Activated naive CD8-positive, alpha-beta T cell treated with anti-CD3 and anti-CD28 coated beads, Interleukin-2, amount 10 ng/mL, durations not matched to agents 7 days and 5 days (primary cell): ENCODE data around the gene OTOG. TPM values are rescaled to one million over a fixed set of nuclear protein-coding genes. Genes with fewer than 3 reads are reported as not detected.

Experiments
- ATAC-seq: fragments of 150-1000 bp; cut with Tn5 transposase; one replicate; pipeline ENCODE4 v1.10.0; 2021; ENCODE audit warnings: low read depth, moderate library complexity
- POLR2A ChIA-PET: fragments of 350-600 bp; sonication (Branson Sonifier 250); formaldehyde crosslinking; loops from one replicate; lab custom pipeline; 2021; ENCODE audit warnings: antibody characterized with exemption; lab: Charles Lee
- DNase-seq: peaks from one replicate; pipeline ENCODE4 v3.0.0; 2021
- H3K27ac Mint-ChIP-seq: one replicate; pipeline ENCODE4 v1.8.0; 2022; ENCODE audit warnings: mild to moderate bottlenecking, mixed read lengths
- H3K27me3 Mint-ChIP-seq: one replicate; pipeline ENCODE4 v1.8.0; 2022; ENCODE audit warnings: mild to moderate bottlenecking, moderate library complexity, mixed read lengths
- H3K36me3 Mint-ChIP-seq: one replicate; pipeline ENCODE4 v1.8.0; 2021; ENCODE audit warnings: mild to moderate bottlenecking, mixed read lengths
- H3K4me1 Mint-ChIP-seq: one replicate; pipeline ENCODE4 v1.8.0; 2021; ENCODE audit warnings: mixed read lengths
- H3K4me3 Mint-ChIP-seq: one replicate; pipeline ENCODE4 v1.8.0; 2022; ENCODE audit warnings: mild to moderate bottlenecking, moderate library complexity, mixed read lengths
- H3K9me3 Mint-ChIP-seq: one replicate; pipeline ENCODE4 v1.8.0; 2021; ENCODE audit warnings: mixed read lengths
- total RNA-seq, 2 experiments: library from RNA; stranded (reverse); gene quantifications; one replicate each; pipeline ENCODE4 v1.2.3, GENCODE V29; 2021

The OTOG gene
- total RNA-seq, 2 experiments from 2014 or later: not detected

- H3K36me3 Mint-ChIP-seq: no peaks in the 10 kb centered on the region
- ATAC-seq (no peak), DNase-seq (no peak)
- peaks cover 19% of the 10 kb centered on the region for H3K27me3 Mint-ChIP-seq
- no peaks in the 10 kb centered on the region for H3K9me3 Mint-ChIP-seq
- no peak overlapping the region for H3K4me3 Mint-ChIP-seq
- no peaks in the 10 kb centered on the region for H3K4me1 Mint-ChIP-seq
- H3K27ac Mint-ChIP-seq: no peak overlapping the region
- POLR2A ChIA-PET: no interaction called here
Measured at GRCh38 chr11:17687946-17688670, 141.0 kb downstream of the OTOG start.

GRCh38 chr11:17691550-17691949 is 144.5 kb downstream of the OTOG start:
- DNase-seq: no peak
- H3K4me3 Mint-ChIP-seq: no peak overlapping the region
- H3K36me3 Mint-ChIP-seq: no peaks in the 10 kb centered on the region
- peaks cover 46% of the 10 kb centered on the region for H3K27me3 Mint-ChIP-seq
- ATAC-seq: no peak
- no peaks in the 10 kb centered on the region for H3K4me1 Mint-ChIP-seq
- H3K9me3 Mint-ChIP-seq: no peaks in the 10 kb centered on the region
- no peak overlapping the region for H3K27ac Mint-ChIP-seq
- POLR2A ChIA-PET: no interaction called here

GRCh38 chr11:17691976-17692375 is 144.9 kb downstream of the OTOG start:
- Mint-ChIP-seq H3K4me1 (no peaks in the 10 kb centered on the region), H3K4me3 (no peak overlapping the region), H3K27ac (no peak overlapping the region), H3K27me3 (peaks cover 50% of the 10 kb centered on the region), H3K36me3 (no peaks in the 10 kb centered on the region), H3K9me3 (no peaks in the 10 kb centered on the region)
- ATAC-seq (no peak), DNase-seq (no peak)
- POLR2A ChIA-PET: no interaction called here

GRCh38 chr11:17692931-17693330 is 145.9 kb downstream of the OTOG start:
- POLR2A ChIA-PET: no interaction called here
- H3K9me3 Mint-ChIP-seq: no peaks in the 10 kb centered on the region

GRCh38 chr11:17693531-17693930 is 146.5 kb downstream of the OTOG start:
- ATAC-seq: no peak
- peaks cover 59% of the 10 kb centered on the region for H3K27me3 Mint-ChIP-seq
- no peaks in the 10 kb centered on the region for H3K36me3 Mint-ChIP-seq
- no peak overlapping the region for H3K4me3 Mint-ChIP-seq
- no peak overlapping the region for H3K27ac Mint-ChIP-seq
- no peaks in the 10 kb centered on the region for H3K9me3 Mint-ChIP-seq
- no peaks in the 10 kb centered on the region for H3K4me1 Mint-ChIP-seq
- POLR2A ChIA-PET: no interaction called here
- DNase-seq: no peak

More at GRCh38 chr11:17692931-17693330, 145.9 kb downstream of the OTOG start:
- Mint-ChIP-seq H3K4me1 (no peaks in the 10 kb centered on the region), H3K27me3 (peaks cover 57% of the 10 kb centered on the region), H3K27ac (no peak overlapping the region), H3K4me3 (no peak overlapping the region), H3K36me3 (no peaks in the 10 kb centered on the region)
- DNase-seq (no peak), ATAC-seq (no peak)

- H3K4me3 Mint-ChIP-seq: no peak overlapping the region
- no peaks in the 10 kb centered on the region for H3K36me3 Mint-ChIP-seq
- DNase-seq: no peak
- no peak overlapping the region for H3K27ac Mint-ChIP-seq
- ATAC-seq: no peak
- POLR2A ChIA-PET: no interaction called here
- H3K27me3 Mint-ChIP-seq: peaks cover 60% of the 10 kb centered on the region
- H3K4me1 Mint-ChIP-seq: no peaks in the 10 kb centered on the region
- no peaks in the 10 kb centered on the region for H3K9me3 Mint-ChIP-seq
Measured at GRCh38 chr11:17694494-17695110, 147.5 kb downstream of the OTOG start.

GRCh38 chr11:17695454-17696441 is 148.7 kb downstream of the OTOG start:
- no peak for DNase-seq
- Mint-ChIP-seq H3K27me3 (peaks cover 58% of the 10 kb centered on the region), H3K4me1 (no peaks in the 10 kb centered on the region), H3K36me3 (no peaks in the 10 kb centered on the region), H3K27ac (no peak overlapping the region), H3K4me3 (no peak overlapping the region), H3K9me3 (no peaks in the 10 kb centered on the region)
- ATAC-seq: no peak
- POLR2A ChIA-PET: no interaction called here

- ATAC-seq (no peak), DNase-seq (no peak)
- Mint-ChIP-seq H3K27ac (no peak overlapping the region), H3K27me3 (peaks cover 50% of the 10 kb centered on the region), H3K9me3 (no peaks in the 10 kb centered on the region), H3K36me3 (no peaks in the 10 kb centered on the region), H3K4me3 (no peak overlapping the region), H3K4me1 (no peaks in the 10 kb centered on the region)
- POLR2A ChIA-PET: no interaction called here
Measured at GRCh38 chr11:17696741-17697140, 149.7 kb downstream of the OTOG start.

Other genes with a start within 250 kb of the OTOG start
- gene NCR3LG1, start 195.5 kb upstream of the OTOG start, total RNA-seq: 1 to 10 TPM; 2.7 to 2.9 TPM
- gene KCNJ11, start 158.6 kb upstream of the OTOG start, total RNA-seq: 1 to 10 TPM; 1.8 to 2.7 TPM
- not detected for gene ABCC8, start 70.4 kb upstream of the OTOG start, total RNA-seq
- gene USH1C, start 2.8 kb upstream of the OTOG start, total RNA-seq: not detected
- gene MYOD1, start 172.3 kb downstream of the OTOG start, total RNA-seq: not detected
- gene KCNC1, start 187.5 kb downstream of the OTOG start, total RNA-seq: not detected